ENCODE data around the gene ACVR1B.

GRCh38 chr12:52003591-52003990, 52.1 kb downstream of the ACVR1B start:
- no peak for TF ChIP-seq CTCF (IDR thresholded peaks at IDR 0.05)
- no peak for TF ChIP-seq POLR2A (IDR thresholded peaks at IDR 0.05)

Measured in heart left ventricle (tissue), 13 donors.